Tibial artery (tissue), 4 donors: ENCODE data around the gene KRTAP5-5.

ENCODE experiments used
- DNase-seq, 2 donors: peaks; one replicate each; pipeline ENCODE4 v3.0.0-alpha.2; 2019
- H3K27ac ChIP-seq, 2 donors: fragments of 200-600 bp; sonication (generic) in 1 of 2; 1 replicate in 1 of 2; 2 replicates in 1 of 2; pipeline ENCODE4 v1.5.1; 2018 to 2019; ENCODE audit warnings: mild to moderate bottlenecking in 1 of 2
- H3K27me3 ChIP-seq, 2 donors: fragments of 200-600 bp; sonication (generic) in 1 of 2; one replicate each; pipeline versions ENCODE4 v1.5.1 to v1.6.0; 2016 to 2019
- H3K36me3 ChIP-seq, 3 donors: fragments of 200-600 bp; sonication (generic) in 2 of 3; one replicate each; pipeline ENCODE4 v1.5.1; 2016 to 2019; ENCODE audit warnings: mild to moderate bottlenecking in 2 of 3
- H3K4me1 ChIP-seq, 4 donors: fragments of 200-600 bp; sonication (generic) in 2 of 4; 1 replicate in 3 of 4; 2 replicates in 1 of 4; pipeline ENCODE4 v1.5.1; 2016 to 2019
- H3K4me3 ChIP-seq, 2 donors: fragments of 200-600 bp; sonication (generic) in 1 of 2; 1 replicate in 1 of 2; 2 replicates in 1 of 2; pipeline ENCODE4 v1.5.1; 2018 to 2019; ENCODE audit warnings: mild to moderate bottlenecking in 2 of 2
- H3K9me3 ChIP-seq, 3 donors: fragments of 200-600 bp; sonication (generic) in 1 of 3; one replicate each; pipeline ENCODE4 v1.5.1; 2016 to 2019
- CTCF ChIP-seq, 2 experiments: fragments of 200-600 bp in 1 of 2; fragments of 450-650 bp in 1 of 2; IDR thresholded peaks; one replicate each; pipeline ENCODE4 v1.5.1; 2017 to 2019; ENCODE audit warnings: antibody characterized with exemption in 2 of 2, mild to moderate bottlenecking in 1 of 2, moderate library complexity in 1 of 2
- intact Hi-C: fragments of 100-400 bp; cut with DNase I; formaldehyde crosslinking; loops from one replicate; pipeline ENCODE4 v1.15.0; 2023; ENCODE audit warnings: low total_unique reads

Gene KRTAP5-5

DNA sequence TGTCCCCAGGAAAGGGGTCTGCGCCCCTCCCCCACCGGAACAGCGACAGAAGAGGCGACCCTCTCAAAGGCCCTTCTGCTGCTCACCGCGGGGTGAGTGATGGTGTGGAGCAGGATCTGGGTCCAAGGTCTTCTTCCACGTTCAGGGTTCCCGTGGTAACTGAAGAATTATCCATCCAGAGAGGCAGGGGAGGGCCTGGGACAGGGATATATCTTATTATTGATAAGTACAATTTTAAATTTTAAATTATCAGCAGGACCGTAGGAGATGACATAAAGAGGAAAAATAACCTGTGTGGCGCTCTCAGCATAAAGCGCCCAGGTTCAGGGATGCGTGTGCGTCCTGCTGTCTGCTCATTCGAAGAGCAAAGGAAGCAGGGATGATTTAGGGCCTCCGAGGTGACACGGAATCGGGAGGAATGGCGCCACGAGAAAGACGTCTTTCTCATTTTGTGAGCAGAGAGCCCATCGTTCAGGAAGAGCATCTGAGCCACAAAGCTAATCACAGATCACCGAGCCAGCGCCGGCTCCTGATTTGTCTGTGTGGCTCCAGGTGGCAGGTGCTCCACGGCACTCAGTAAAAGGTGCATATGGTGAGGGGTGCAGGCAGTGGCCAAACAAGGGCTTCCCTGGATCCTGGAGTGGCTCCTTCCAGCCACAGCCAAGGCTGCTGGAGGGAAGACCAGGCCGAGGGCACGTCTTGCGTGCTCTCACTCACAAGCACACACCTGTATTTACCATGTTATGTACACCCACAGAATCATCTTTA is 19.3 kb downstream of the KRTAP5-5 start:
- DNase-seq, result peak in 1 of 2 donors; percentile 8
- no peak for TF ChIP-seq CTCF (IDR thresholded peaks at IDR 0.05)
- intact Hi-C loops, result no loop called here
- Histone ChIP-seq H3K36me3 (no peaks in the 10 kb centered on the region), H3K4me1 (peaks cover 0 to 8% (median 4%) of the 10 kb centered on the region in 4 donors), H3K4me3 (no peak overlapping the region), H3K27me3 (peaks cover 0 to 26% of the 10 kb centered on the region in 2 donors), H3K27ac (no peak overlapping the region), H3K9me3 (no peaks in the 10 kb centered on the region)

DNA sequence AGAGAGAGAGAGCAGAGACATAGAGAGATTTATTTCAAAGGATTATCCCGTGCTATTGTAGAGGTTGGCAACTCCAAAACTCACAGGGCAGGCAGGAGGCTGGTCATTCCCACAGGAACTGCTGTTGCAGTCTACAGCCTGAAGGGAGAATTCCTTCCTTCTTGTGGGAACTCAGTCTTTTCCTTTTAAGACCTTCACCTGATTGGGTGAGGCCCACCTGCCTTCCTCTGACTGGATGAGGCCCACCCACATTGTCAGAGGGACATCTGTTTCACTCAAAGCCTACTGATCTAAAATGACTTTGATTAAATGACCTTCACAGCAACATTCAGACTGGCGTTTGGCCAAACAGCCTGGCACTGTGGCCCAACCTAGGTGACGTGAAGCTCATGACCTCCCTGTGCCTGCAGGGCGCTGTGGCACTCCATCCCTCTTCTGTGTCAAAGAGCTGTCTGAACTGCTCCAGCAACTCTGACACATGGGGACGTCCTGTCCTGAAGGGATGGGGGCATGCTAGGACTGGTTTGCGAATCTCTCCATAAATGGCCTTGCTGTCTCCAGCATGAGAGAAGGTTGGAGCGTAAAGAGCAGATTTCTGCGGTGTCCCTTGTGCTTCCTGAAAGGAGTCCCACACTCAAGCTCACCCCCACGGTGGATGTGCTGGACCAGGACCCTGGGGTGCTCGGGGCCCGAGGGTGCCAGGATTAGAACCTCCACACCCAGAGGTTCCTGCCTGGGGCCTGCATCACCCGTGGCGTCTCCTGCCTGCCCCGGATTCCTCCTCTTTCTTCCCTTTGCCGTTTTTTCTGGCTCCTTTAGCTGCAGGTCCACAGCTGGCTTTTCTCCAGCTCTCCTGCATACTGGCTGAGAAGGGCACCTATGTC is 20.7 kb downstream of the KRTAP5-5 start:
- no peak for TF ChIP-seq CTCF (IDR thresholded peaks at IDR 0.05)
- no peaks in the 10 kb centered on the region for H3K9me3 ChIP-seq
- intact Hi-C loops, result loop anchor here (5.0 to 10.0 kb wide), 2 partner anchors 42 to 505 kb away; no protein-coding TSS in a partner anchor

GRCh38 chr11:1650918-1651262 is 21.3 kb downstream of the KRTAP5-5 start:
- intact Hi-C loops, result loop anchor here (5.0 to 10.0 kb wide), 2 partner anchors 41 to 504 kb away; no protein-coding TSS in a partner anchor
- H3K27ac ChIP-seq, result no peak overlapping the region
- H3K36me3 ChIP-seq, result no peaks in the 10 kb centered on the region
- H3K9me3 ChIP-seq, result no peaks in the 10 kb centered on the region
- TF ChIP-seq CTCF (IDR thresholded peaks at IDR 0.05), result no peak
- peak in 1 of 2 donors; percentile 46 for DNase-seq
- H3K27me3 ChIP-seq, result peaks cover 0 to 36% of the 10 kb centered on the region in 2 donors
- peaks cover 0 to 8% (median 4%) of the 10 kb centered on the region in 4 donors for H3K4me1 ChIP-seq
- no peak overlapping the region for H3K4me3 ChIP-seq

More for the DNA sequence above, 20.7 kb downstream of the KRTAP5-5 start:
- no peak overlapping the region for H3K27ac ChIP-seq
- no peak overlapping the region for H3K4me3 ChIP-seq
- DNase-seq, result no peak
- H3K4me1 ChIP-seq, result peaks cover 0 to 8% (median 4%) of the 10 kb centered on the region in 4 donors
- H3K27me3 ChIP-seq, result peaks cover 0 to 30% of the 10 kb centered on the region in 2 donors
- no peaks in the 10 kb centered on the region for H3K36me3 ChIP-seq

- Histone ChIP-seq H3K4me1 (peaks cover 0 to 8% (median 4%) of the 10 kb centered on the region in 4 donors), H3K4me3 (no peak overlapping the region), H3K27ac (no peak overlapping the region), H3K9me3 (no peaks in the 10 kb centered on the region), H3K36me3 (no peaks in the 10 kb centered on the region), H3K27me3 (peaks cover 0 to 39% of the 10 kb centered on the region in 2 donors)
- TF ChIP-seq CTCF (IDR thresholded peaks at IDR 0.05), result no peak
- intact Hi-C loops, result loop anchor here (5.0 to 10.0 kb wide), 2 partner anchors 41 to 503 kb away; no protein-coding TSS in a partner anchor
- peak in 1 of 2 donors; percentile 20 for DNase-seq
Measured at GRCh38 chr11:1651411-1651980, 21.9 kb downstream of the KRTAP5-5 start.

DNA sequence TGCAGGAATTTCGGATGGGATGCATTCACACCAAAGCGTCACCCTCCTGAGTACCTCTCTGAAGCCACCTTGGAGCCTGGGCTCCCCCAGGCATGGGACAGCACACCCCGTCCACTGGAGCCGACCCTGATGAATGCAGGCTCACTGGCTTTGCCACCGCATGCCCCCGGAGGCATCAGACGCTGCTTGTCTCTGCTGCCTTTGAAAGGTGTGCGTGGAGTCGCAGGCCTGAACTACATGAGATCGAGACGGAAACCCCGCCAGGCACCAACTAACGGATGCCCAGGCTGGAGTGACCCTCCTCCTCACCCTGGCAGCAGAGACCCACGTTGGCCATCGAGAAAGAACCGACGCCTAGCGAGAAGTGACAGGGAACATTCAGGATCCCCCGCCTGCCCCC is 22.5 kb downstream of the KRTAP5-5 start:
- Histone ChIP-seq H3K36me3 (no peaks in the 10 kb centered on the region), H3K4me1 (peaks cover 0 to 8% (median 4%) of the 10 kb centered on the region in 4 donors), H3K27me3 (peaks cover 0 to 39% of the 10 kb centered on the region in 2 donors), H3K4me3 (no peak overlapping the region), H3K9me3 (no peaks in the 10 kb centered on the region), H3K27ac (no peak overlapping the region)
- intact Hi-C loops, result loop anchor here (5.0 to 10.0 kb wide), 2 partner anchors 40 to 503 kb away; no protein-coding TSS in a partner anchor
- DNase-seq, result peak in 1 of 2 donors; percentile 60
- no peak for TF ChIP-seq CTCF (IDR thresholded peaks at IDR 0.05)
